GM18868 (cell line): ENCODE measurements around the gene CDC25B.

Source experiments
- ATAC-seq: cut with Tn5 transposase; IDR thresholded peaks from one replicate; pipeline ENCODE4 v1.9.1; 2021; ENCODE audit warnings: mild to moderate bottlenecking, moderate library complexity; ENCODE audit not compliant: unreplicated experiment

CDC25B gene

DNA sequence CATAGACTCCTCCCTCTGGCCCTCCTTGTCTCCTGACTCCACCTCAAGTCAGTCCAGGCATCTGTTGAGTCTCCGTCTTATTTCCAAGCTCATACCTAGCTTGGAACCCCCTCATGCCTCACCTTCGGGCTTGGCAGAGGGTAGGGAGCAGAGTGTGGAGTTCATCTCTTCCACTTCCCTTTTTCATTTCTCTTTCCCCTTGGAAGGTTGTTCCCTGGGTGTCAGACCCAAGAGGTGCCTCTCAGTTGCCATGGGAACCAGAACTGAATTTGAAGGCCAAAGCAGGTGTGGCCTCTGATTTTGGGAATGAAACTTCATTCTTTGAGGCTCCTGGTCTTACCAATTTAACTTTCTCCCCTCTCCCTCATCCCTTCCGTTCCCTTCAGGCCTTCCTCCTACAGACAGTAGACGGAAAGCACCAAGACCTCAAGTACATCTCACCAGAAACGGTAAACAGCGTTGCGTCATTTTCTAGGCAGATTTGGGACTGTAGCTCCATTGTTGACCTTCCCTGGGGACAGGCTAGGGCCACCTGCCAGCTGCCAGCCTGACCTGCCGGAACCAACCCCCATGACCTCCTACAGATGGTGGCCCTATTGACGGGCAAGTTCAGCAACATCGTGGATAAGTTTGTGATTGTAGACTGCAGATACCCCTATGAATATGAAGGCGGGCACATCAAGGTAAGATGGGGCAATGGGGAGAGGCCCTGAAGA, 6.6 kb downstream of the CDC25B start:
- no peak for ATAC-seq

DNA sequence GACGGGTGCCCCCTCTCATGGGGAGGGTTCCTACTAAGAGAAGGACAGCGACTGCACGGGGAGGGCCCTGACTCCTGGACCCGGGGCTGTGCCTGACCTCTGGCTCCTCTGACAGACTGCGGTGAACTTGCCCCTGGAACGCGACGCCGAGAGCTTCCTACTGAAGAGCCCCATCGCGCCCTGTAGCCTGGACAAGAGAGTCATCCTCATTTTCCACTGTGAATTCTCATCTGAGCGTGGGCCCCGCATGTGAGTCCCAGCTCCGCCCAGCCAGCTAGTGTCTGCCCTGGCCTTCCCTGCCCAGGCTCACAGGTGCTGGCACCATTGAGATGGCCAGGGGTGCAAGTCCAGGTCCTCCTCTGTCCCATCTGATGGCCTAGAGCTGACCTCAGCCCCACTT, 7.2 kb downstream of the CDC25B start:
- no peak for ATAC-seq

GRCh38 chr20:3803854-3804253, 7.7 kb downstream of the CDC25B start:
- no peak for ATAC-seq

- ATAC-seq, result no peak
Measured at GRCh38 chr20:3804254-3804751, 8.2 kb downstream of the CDC25B start.

- ATAC-seq, result no peak
Measured at GRCh38 chr20:3804781-3805180, 8.7 kb downstream of the CDC25B start.

DNA sequence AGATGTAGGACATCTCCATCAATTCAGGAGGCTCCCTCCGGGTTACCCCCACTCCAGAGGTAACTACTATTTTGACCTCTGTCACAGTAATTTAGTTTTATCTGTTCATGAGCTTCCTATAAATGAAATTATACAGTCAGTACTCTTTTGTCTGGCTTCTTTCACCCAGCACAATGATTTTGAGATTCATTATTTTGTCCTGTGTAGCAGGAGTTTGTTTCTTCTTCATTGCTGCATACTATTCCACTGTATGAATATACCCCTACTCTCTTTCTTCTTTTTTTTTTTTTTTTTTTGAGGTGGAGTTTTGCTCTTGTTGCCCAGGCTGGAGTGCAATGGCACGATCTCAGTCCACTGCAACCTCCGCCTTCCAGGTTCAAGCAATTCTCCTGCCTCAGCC, 12.4 kb downstream of the CDC25B start:
- ATAC-seq, result no peak

DNA sequence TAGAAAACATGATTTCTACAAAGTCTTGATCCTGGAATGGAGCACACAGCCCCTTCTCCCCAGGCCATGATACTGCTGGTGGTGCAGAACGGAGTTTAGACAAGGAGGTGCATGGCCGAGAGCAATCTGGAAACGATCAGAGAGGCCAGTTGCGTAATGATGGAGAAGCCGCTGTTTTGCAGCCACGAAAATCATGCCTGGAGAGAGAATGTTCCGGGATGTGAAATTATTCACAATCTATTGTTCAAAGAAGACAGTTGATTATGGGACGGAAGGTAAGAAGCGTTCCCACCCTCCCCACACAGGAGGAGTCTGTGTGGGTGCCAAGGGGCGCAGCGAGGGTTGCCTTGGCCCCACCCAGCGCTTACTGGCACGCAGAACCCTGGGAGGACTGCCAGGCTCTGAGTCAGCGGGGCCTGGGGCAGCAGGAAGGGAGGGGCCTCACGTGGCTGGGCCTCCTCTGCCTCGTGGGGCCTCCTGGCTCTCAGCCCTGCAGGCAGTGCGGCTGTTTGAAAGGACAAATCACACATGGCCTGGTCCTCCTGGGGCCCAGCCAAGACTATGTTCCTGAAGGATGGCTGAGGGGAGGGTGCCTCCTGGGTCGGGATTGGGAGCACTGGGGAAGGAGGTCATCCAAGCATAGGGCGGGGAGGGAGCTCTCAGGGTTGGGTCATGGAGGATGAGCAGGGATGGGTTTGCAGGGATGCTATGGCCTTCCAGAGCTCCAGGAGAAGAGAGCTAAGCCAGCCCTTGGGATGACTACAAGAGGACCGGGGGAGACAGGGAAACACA, 15.6 kb downstream of the CDC25B start:
- ATAC-seq, result peak; percentile 85

DNA sequence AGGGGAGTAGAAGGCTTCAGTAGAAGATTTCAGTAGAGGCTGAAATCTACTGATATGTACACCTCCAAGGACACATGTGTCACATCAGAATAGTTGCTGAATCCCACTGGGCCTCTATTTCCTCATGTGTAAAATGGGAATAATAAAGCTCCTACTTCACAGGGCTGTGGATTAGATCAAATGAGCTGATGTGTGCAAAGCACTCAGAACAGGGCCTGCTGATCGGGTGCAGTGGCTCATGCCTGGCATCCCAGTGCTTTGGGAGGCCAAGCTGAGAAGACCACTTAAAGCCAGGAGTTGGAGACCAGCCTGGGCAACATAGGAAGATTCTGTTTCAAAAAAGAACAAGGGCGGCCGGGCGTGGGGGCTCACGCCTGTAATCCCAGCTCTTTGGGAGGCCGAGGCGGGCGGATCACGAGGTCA, 16.2 kb downstream of the CDC25B start:
- no peak for ATAC-seq

- no peak for ATAC-seq
Measured at GRCh38 chr20:3812975-3813847, 17.1 kb downstream of the CDC25B start.

- ATAC-seq, result no peak
Measured at GRCh38 chr20:3813848-3814581, 17.9 kb downstream of the CDC25B start.

DNA sequence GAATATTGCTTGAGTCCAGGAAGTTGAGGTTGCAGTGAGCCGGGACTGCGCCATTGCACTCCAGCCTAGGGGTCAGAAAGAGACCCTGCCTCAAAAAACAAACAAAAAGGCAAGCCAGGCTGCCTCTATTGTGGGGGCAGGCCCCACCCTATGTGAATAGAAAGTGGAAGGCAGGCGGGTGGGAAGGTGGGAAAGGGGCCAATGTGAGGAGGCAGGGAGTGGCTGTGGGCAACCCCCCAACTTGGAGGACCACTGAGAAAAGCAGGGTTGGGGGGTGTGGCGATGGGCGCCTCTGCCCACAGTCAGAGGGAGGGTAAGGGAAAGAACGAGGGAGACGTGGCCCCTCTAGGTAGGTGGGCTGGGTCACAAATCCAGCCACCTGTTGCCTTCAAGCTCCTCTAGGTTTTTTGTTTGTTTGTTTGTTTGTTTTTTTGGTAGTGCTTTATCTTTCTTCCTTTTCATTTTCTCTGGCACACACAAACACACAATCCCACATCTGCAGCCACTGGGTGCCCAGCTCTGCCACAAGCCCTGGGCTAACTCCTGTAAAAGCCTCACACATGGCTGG, 18.9 kb downstream of the CDC25B start:
- no peak for ATAC-seq

DNA sequence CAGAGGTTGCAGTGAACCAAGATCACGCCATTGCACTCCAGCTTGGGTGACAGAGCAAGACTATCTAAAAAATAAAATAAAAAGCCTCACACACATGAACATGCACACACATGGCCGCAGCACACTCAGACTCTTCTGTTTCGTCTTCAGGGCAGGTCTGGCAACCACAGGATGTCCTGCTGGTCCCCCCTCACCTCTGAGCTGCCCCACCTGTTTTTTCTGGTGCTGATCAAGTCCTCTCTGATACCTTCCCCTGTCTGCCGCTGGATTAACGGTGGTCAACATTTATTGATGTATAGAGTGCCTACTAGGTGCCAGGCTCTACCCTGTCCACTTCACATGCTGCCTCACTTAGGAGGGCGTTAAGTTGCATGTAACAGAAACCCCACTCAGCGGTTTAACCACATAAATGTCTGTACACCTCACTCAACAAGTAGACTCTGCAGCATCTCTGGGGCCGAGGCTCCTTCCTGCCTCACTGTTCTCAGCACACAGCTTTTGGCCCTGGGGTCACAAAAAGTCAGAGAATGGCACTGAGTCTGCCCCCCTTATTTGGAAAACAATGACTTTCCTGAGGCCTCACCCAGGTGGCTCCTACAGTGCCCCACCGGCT, 19.7 kb downstream of the CDC25B start:
- no peak for ATAC-seq

DNA sequence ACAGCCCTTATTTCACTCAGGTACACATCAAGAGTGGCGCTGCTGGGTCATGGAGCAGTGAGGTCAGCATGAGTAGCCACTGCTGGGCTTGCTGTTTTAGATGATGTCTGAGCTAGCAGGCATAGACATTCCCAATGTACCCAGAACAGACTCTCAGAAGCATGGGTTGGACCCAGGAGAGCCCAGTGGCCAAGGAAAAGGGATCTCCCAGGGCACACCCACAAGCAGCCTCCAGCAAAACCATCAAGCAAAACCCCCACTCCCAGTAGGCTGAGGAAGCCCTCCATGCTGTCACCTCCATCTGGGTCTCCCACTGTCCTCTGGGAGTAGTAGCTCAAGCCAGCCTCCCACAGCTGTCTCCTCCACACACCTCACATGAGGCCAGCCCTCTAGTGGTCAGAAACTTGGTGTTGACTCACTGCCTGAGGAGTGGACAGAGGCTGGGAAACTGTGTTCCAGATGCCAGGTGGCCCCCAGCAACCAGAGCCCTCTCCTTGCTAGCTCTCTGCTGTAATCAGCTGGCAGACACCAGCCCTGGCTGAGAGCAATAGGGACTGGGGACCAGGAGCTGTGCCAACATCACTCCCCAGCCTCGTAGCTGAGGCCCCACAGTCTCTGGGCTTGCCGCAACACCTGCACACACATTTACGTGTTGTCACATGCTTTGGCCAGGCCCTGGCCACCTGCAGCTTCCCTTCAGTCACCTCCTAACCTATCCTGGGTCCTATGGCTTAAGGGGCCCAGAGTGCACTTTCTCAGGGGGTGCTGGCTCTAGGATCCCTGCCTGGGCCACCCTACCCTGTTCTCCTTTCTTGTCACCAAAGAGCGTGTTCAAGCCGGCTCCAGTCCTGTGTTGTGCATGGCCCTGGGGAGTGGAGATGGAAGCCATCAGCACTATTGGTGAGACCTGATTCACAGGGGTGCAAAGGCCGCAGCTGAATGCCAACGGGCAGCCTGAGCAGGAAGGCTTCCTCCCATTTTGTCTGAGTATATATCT, 22.3 kb downstream of the CDC25B start:
- no peak for ATAC-seq

- no peak for ATAC-seq
Measured at GRCh38 chr20:3819411-3820047, 23.4 kb downstream of the CDC25B start.

DNA sequence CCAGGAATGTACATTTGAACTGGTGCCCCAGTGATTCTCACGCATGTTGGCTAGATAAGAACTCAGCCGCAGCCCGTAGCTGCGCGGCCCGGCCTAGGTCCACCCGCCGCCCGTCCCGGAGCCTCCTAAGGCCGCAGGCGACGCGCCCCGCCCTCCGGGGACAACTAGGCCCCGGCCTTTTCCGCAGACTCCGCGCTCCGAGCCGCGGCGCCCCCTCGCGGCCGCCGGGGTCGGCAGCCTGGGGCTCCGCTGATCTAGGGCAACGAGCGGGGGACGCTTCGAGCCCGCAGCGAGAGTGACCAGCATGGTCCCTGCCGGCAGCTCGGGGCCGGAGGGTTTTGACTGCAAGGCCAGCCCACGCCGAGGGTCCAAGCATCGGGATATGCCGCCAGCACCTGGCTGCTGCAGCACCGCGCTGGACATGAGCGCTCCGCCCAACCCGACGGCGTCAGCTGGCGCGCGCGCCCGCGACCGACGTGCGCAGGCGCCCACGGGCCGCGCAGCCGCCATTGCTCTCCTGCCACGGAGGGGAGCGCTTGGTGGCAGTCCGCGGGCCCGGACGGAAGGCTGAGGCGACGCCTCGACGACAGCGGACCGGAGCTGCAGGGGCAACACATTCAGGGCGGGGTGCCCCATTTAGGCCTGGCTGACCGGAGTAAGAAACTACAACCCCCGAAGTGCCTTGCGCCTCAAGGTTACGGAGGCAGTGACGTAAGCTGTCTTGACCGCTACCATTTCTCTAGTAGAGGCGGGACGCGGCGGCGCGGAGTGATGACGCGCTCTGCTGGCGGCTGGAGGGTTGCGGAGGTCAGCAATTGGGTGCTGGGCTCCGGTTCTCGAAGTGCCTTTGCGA, 24.2 kb downstream of the CDC25B start, which contains the start of gene AP5S1:
Gene AP5S1, plus strand, starts transcription at position 500 of the 853 bp plus-strand sequence. CDS start 1,571 bp downstream, outside the sequence.
- ATAC-seq, result peak; percentile 77

- ATAC-seq, result no peak
Measured at GRCh38 chr20:3820901-3821727, 25.0 kb downstream of the CDC25B start.
